Right lobe of liver (tissue), 4 donors: Measurements from ENCODE around the gene NIPA2.

ENCODE experiments used
- CTCF ChIP-seq, 4 donors: fragments of 200-600 bp in 3 of 4; fragments of 450-650 bp in 1 of 4; IDR thresholded peaks; one replicate each; pipeline versions ENCODE4 v1.5.1 to v1.8.0; 2016 to 2022; ENCODE audit warnings: antibody characterized with exemption in 4 of 4, mild to moderate bottlenecking in 2 of 4
- POLR2A ChIP-seq: fragments of 450-650 bp; IDR thresholded peaks from one replicate; pipeline ENCODE4 v1.6.1; 2017; ENCODE audit warnings: antibody characterized with exemption, mild to moderate bottlenecking
- donor health status: DM: no; HTN: no; CAD: no.
- donor health status: DM: no; HTN: no; CAD: no.
- donor health status: DM: no; HTN: yes; CAD: no.

DNA sequence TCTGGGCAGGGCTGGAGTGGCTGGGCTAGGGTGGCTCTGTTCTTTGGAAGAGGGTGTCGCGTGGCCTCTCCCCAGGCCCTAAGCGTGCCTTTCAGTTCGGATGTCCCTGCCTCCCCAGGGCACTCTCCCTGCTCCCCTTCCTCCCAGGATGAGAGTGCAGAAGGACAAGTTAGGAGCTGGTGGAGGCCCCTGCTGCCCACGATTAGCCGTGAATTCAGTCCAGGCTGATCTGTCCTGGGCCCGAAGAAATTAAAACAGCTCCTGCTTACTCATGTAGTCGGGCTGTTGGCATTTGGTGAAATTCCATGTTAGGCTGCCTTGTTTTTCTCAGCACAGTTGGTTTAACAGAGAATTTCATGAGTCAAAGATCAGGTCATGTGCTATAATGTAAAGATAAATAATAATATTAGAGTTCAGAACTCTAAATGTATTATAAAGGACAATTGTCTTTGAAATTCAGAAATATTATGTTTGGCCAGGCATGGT lies 27.6 kb upstream of the NIPA2 start:
- no peak for TF ChIP-seq CTCF (IDR thresholded peaks at IDR 0.05)
- TF ChIP-seq POLR2A = no peak
